GM12878 (cell line): ENCODE data around the gene UQCRH. TPM values are rescaled to one million over a fixed set of nuclear protein-coding genes. Genes with fewer than 3 reads are reported as not detected.
"Not testable (repeated sequence)": the region's sequence is repeated elsewhere in the genome, so short reads cannot be mapped to it uniquely, and the experiment has no call there.

Source experiments
- ATAC-seq: fragments of 200-7000 bp; cut with Tn5 transposase; 3 replicates; pipeline ENCODE4 v1.9.1; 2020; ENCODE audit warnings: mild to moderate bottlenecking, moderate library complexity
- BruUV-seq: library from RNA; stranded (reverse); fragments of 400-500 nt; replicated peaks from 2 replicates; lab custom pipeline; 2021; lab: Mats Ljungman, UMichigan
- CTCF ChIA-PET: fragments of 300-600 bp; sonication (Branson Sonifier 250); formaldehyde crosslinking; extraction: SDS; loops from one replicate; lab custom pipeline; 2021; ENCODE audit warnings: inconsistent platforms; lab: Yijun Ruan, JAX
- POLR2A ChIA-PET: fragments of 350-600 bp; formaldehyde crosslinking; extraction: SDS; loops from one replicate; lab custom pipeline; 2021; ENCODE audit warnings: inconsistent platforms; lab: Charles Lee
- RAD21 ChIA-PET: fragments of 300-600 bp; sonication (Branson Sonifier 250); formaldehyde crosslinking; loops from one replicate; lab custom pipeline; 2023; ENCODE audit warnings: antibody characterized with exemption; ENCODE audit not compliant: unreplicated experiment; lab: Charles Lee
- SMC1A ChIA-PET: fragments of 300-600 bp; sonication (Branson Sonifier 250); formaldehyde crosslinking; loops from one replicate; lab custom pipeline; 2023; ENCODE audit not compliant: unreplicated experiment, uncharacterized antibody; lab: Charles Lee
- DNase-seq: peaks from one replicate; pipeline ENCODE4 v3.0.0-alpha.2; 2011; ENCODE audit warnings: low read depth, low spot score
- FAIRE-seq: peaks from 3 replicates; lab custom pipeline; 2011; peaks lifted over from hg19 to GRCh38; lab: Jason Lieb, UNC
- H2AFZ ChIP-seq: 2 replicates; pipeline ENCODE4 v1.6.0; 2011; ENCODE audit warnings: low read depth, low read length, control low read depth; ENCODE audit not compliant: control insufficient read depth
- H3K27ac ChIP-seq: 2 replicates; pipeline ENCODE4 v1.5.1; 2011; ENCODE audit warnings: control low read depth; ENCODE audit not compliant: control insufficient read depth, insufficient read depth
- H3K27me3 ChIP-seq, 2 experiments: replicated peaks in 1 of 2; 2 replicates each; pipeline versions ENCODE4 v1.6.0 to v1.6.1; 2011; ENCODE audit warnings: low read length in 1 of 2; ENCODE audit not compliant: control insufficient read depth in 2 of 2, insufficient read depth in 2 of 2
- H3K36me3 ChIP-seq, 2 experiments: 2 replicates each; pipeline ENCODE4 v1.5.1; 2011; ENCODE audit warnings: low read length in 1 of 2; ENCODE audit not compliant: control insufficient read depth in 2 of 2, insufficient read depth in 2 of 2
- H3K4me1 ChIP-seq: 2 replicates; pipeline ENCODE4 v1.6.1; 2011; ENCODE audit warnings: mild to moderate bottlenecking, low read length, moderate library complexity, mixed read lengths; ENCODE audit not compliant: control insufficient read depth, insufficient read depth
- H3K4me2 ChIP-seq: 2 replicates; pipeline ENCODE4 v1.6.0; 2011; ENCODE audit warnings: control low read depth; ENCODE audit not compliant: control insufficient read depth, insufficient read depth
- H3K4me3 ChIP-seq: fragments of 200-600 bp; sonication (generic); 2 replicates; pipeline ENCODE4 v1.5.1; 2016
- H3K79me2 ChIP-seq: 2 replicates; pipeline ENCODE4 v1.6.0; 2011; ENCODE audit warnings: low read length; ENCODE audit not compliant: control insufficient read depth, insufficient read depth
- H3K9ac ChIP-seq: 2 replicates; pipeline ENCODE4 v1.8.0; 2011; ENCODE audit warnings: low read length, control low read depth, mixed read lengths; ENCODE audit not compliant: control insufficient read depth, insufficient read depth
- H3K9me3 ChIP-seq: replicated peaks from 3 replicates; pipeline ENCODE4 v1.5.1; 2011; ENCODE audit warnings: mild to moderate bottlenecking, low read length; ENCODE audit not compliant: control insufficient read depth, insufficient read depth
- H4K20me1 ChIP-seq: 2 replicates; pipeline ENCODE4 v1.6.0; 2011; ENCODE audit not compliant: control insufficient read depth, insufficient read depth
- HDGF ChIP-seq: fragments of 450-650 bp; IDR thresholded peaks from 2 replicates; pipeline ENCODE4 v1.6.1; 2016; ENCODE audit warnings: antibody characterized with exemption
- SRF ChIP-seq, 2 experiments: IDR thresholded peaks; 2 replicates each; pipeline ENCODE4 v1.6.1; 2011; ENCODE audit warnings: low read depth in 2 of 2, low read length in 2 of 2, mild to moderate bottlenecking in 1 of 2, moderate library complexity in 1 of 2
- WGBS: methylation state at CpG from one replicate; pipeline ENCODE4 v1.1.6; 2016; ENCODE audit warnings: low lambda C conversion rate; ENCODE audit not compliant: insufficient replicate concordance, insufficient coverage; ENCODE audit errors: missing lambda C conversion rate; 5-methylcytosine and 5-hydroxymethylcytosine counted together
- in situ Hi-C: fragments of 300-500 bp; cut with MboI; formaldehyde crosslinking; loops from 9 replicates; pipeline ENCODE4 v1.14.3; 2018; ENCODE audit warnings: mixed read lengths
- intact Hi-C: fragments of 100-400 bp; cut with micrococcal nuclease; formaldehyde crosslinking; loops from one replicate; pipeline ENCODE4 v1.14.2; 2022; ENCODE audit not compliant: unreplicated experiment
- polyA plus RNA-seq, 11 experiments: library from polyadenylated mRNA; depleted of rRNA in 4 of 11; unstranded in 6 of 11; stranded (reverse) in 5 of 11; fragments of >200 nt; fragmentation: Nextera tagmentation in 4 of 11; fragmentation: Illumina TruSeq in 1 of 11; extraction: Ambion mirVana in 4 of 11; extraction: Trizol in 1 of 11; gene quantifications; 1 replicate in 1 of 11; 2 replicates in 10 of 11; pipeline versions ENCODE4 v1.2.1 to v1.2.3, GENCODE V29; 2011 to 2016; ENCODE audit warnings: inconsistent platforms in 2 of 11, missing spikeins in 2 of 11, low read depth in 1 of 11
- total RNA-seq, 4 experiments: library from RNA; depleted of rRNA in 3 of 4; stranded (reverse); fragments of >200 nt in 3 of 4; fragmentation: Illumina TruSeq in 1 of 4; extraction: Trizol in 1 of 4; gene quantifications; 2 replicates each; pipeline versions ENCODE4 v1.2.1 to v1.2.3, GENCODE V29; 2013 to 2021

UQCRH gene
- total and polyA plus RNA-seq, 10 of the 15 experiments (the other 5 are each of a cell fraction or from before 2014, with no cell fraction given), result 363 to 1,782 (median 597) TPM

GRCh38 chr1:46335081-46335480 is 31.6 kb downstream of the UQCRH start (continued):
- TF ChIP-seq HDGF (no peak), SRF (IDR thresholded peaks at IDR 0.05; ENCODE audit: low read depth in 2 of 2, low read length in 2 of 2) (no peak)

- Histone ChIP-seq H3K79me2 (peaks cover 39% of the 10 kb centered on the region), H3K4me1 (peaks cover 35% of the 10 kb centered on the region)
- DNase-seq, in situ Hi-C loops, H3K36me3 ChIP-seq, H3K4me3 ChIP-seq, H3K27me3 ChIP-seq, CTCF ChIA-PET, RAD21 ChIA-PET, BruUV-seq, ATAC-seq, H3K9ac ChIP-seq, H4K20me1 ChIP-seq, H2AFZ ChIP-seq, H3K4me2 ChIP-seq, H3K27ac ChIP-seq, SMC1A ChIA-PET, FAIRE-seq, H3K9me3 ChIP-seq: not testable (repeated sequence)
- POLR2A ChIA-PET, result interaction anchor here (0.6 to 1.0 kb wide), 2 partner anchors 10 to 91 kb away, joined by 3 read pairs; no protein-coding TSS in a partner anchor
- intact Hi-C loops, result loop anchor here (10.0 kb wide), 1 partner anchor 203 kb away; the partner anchor contains the start of gene PIK3R3
- WGBS, result 100% methylated on average over 9 of the region's 14 CpGs
Measured at GRCh38 chr1:46337409-46337808, 33.9 kb downstream of the UQCRH start.
